GM12874 (cell line): ENCODE data around the gene SSH2.
A peak's percentile ranks its signal among the peaks of the same experiment; 100 is the strongest.

Source experiments
- TF ChIP-seq, protein P1 (sequence below): IDR thresholded peaks from 2 replicates; pipeline ENCODE4 v1.5.1; 2011; ENCODE audit warnings: low read depth, mild to moderate bottlenecking, control low read depth, low read length, moderate library complexity; ENCODE audit not compliant: insufficient read depth

Gene SSH2

DNA sequence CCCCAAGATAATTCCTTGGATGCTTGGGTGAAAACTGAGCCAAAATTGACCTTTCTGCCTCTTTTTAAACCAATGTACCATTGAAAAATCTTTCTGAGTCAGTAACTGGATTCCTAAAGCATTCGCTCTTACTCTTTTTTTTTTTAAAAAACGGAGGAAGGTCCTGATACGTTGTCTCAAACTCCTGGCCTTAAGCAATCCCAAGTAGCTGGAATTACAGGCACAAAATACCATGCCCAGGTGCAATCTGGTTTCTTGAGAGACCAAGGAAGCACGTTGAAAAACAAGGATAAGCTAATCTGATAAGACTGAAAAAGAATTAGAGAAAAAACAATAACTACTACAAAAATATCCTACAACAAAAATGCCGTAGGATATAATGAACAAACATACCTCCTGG lies 136.5 kb downstream of the SSH2 start:
- TF ChIP-seq, protein P1, sequence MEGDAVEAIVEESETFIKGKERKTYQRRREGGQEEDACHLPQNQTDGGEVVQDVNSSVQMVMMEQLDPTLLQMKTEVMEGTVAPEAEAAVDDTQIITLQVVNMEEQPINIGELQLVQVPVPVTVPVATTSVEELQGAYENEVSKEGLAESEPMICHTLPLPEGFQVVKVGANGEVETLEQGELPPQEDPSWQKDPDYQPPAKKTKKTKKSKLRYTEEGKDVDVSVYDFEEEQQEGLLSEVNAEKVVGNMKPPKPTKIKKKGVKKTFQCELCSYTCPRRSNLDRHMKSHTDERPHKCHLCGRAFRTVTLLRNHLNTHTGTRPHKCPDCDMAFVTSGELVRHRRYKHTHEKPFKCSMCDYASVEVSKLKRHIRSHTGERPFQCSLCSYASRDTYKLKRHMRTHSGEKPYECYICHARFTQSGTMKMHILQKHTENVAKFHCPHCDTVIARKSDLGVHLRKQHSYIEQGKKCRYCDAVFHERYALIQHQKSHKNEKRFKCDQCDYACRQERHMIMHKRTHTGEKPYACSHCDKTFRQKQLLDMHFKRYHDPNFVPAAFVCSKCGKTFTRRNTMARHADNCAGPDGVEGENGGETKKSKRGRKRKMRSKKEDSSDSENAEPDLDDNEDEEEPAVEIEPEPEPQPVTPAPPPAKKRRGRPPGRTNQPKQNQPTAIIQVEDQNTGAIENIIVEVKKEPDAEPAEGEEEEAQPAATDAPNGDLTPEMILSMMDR: no peak

DNA sequence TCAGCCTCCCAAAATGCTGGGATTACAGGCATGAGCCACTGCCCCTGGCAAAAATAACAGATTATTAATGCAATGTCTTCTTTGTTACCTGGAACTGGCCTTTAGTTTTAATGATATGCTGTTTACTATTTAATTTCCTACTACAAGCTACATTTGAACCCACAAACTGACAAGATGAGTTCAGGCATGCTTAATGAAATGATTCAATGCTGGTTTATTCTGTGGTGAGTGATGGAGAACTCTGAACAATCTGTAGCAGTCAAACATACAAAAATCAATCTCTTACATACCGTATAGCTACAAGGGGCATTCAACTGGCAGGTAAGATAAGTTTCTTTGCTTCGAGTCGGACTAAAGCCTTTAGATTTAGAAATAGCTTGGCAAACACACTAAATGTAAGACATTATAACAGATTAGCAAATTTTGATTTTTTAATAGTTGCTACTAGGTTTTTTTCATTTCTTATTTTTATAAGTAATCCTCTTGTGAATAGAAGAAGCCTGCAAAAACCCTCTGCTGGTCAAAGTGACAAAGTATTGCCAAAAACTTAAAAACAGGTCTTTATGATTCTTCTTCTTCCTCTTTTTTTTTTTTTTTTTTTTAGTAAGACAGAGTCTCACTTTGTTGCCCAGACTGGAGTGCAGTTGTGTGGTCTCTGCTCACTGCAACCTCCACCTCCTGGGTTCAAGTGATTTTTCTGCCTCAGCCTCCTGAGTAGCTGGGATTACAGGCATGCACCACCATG lies 138.5 kb downstream of the SSH2 start:
- TF ChIP-seq, protein P1: no peak

DNA sequence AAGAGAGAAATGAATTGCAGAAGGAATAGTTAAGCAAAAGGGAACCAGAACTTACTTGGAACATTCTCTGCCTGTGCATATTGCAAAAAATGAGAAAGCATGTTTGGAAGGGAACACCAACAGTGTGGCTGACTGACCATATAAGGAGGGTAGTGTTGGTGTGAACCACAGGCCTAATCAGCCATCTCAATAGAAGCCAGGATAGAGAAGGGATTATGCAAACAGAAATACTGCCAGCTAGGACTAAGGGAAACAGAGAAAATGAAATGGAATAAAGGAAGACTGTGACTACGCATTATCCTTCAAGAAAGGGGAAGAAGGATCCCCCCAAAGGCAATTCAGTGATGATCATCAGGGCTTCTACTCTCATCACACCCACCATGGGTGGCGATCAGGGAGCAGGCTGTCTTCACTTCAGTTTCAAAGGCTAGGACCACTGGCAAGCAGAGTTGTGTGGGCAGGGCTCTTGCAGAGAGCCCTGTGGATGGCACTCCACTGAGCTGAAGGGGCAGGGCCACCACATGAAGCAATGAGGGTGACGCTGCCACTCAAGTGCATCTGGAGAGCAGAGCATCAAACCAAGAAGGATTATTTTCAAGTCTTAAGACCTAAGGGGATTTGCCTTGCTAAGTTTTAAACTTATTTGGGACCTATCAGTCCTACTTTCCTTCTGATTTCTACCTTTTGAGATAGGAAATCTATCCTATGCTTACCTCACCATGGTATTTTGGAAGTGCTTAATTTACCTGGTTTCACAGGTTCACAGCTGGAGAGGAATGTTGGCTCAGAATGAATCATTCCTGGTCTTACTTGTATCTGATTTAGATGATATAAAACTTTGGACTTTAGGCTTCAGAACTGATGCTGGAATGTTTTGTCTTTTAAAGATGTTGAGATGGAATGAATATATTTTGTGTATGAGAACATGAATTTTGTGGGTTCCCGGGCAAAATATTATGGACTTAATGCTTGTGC lies 140.5 kb downstream of the SSH2 start:
- TF ChIP-seq, protein P1: no peak

DNA sequence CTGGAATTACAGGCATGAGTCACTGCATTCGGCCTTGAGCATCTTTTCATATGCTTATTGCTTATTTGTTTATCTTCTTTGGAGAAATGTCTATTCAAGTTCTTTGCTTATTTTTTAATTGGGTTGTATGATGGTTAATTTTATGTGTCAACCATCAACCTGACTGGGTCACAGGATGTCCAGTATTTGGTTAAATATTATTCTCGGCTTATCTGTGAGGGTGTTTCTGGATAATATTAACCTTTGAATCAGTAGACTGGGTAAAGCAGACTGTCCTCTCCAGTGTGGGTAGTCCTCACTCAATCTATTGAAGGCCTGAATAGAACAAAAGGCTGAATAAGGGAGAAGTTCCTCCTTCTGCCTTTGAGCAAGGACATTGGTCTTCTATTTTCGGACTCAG lies 142.0 kb downstream of the SSH2 start:
- TF ChIP-seq, protein P1: no peak

DNA sequence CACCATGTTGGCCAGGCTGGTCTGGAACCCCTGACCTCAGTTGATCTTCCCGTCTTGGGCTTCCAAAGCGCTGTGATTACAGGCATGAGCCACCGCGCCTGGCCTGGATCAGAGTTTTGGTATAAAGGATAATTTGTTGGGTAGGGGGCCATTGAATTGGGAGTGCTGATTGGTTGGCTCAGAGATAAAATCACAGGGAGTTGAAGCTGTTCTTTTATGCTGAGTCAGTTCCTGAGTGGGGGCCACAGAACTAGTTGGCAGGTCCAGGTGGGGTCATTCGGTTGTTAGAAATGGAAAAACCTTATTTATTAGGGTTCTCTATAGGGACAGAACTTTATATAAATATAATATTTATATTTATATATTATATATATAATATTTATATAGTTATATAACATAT lies 147.1 kb downstream of the SSH2 start:
- TF ChIP-seq, protein P1: no peak

DNA sequence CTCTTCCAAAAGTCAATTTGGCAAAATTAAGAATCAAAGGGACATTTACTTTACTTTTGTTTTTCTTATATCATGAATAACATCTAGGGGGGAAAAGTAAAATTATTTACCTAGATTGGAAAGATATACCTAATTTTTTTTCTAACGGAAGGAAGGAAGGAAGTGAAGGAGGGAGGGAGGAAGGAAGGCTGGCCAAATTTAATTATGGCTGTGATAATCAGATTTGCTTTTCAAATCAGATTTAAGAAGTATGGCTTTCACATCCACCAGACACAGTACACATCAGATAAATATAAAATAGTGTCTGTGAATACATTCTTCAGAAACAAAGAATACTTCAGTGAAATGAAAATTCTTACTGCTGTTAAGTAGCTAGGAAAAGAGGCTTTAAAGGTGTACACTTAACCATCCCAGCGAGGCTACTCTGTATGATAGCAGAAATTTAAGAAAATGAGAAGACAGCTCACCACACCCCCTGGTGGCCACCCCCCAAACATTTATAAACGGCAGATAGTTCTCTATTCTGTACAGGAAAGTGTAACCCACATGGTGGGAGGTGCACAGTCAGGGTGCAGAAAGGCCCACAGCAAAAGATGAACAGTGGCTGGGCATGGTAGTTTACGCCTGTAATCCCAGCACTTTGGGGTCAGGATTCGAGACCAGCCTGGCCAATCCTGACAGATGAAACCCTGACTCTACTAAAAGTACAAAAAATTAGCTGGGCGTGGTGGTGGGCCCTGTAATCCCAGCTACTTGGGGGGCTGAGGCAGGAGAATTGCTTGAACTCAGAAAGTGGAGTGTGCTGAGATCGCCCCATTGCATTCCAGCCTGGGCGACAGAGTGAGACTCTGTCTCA lies 150.8 kb downstream of the SSH2 start:
- TF ChIP-seq, protein P1: peak; percentile 69
